ENCODE measurements around the gene FYTTD1. TPM values are rescaled to one million over a fixed set of nuclear protein-coding genes. Genes with fewer than 3 reads are reported as not detected.

Gene FYTTD1
- total RNA-seq, 1 donor from 2014 or later = 17.1 TPM

DNA sequence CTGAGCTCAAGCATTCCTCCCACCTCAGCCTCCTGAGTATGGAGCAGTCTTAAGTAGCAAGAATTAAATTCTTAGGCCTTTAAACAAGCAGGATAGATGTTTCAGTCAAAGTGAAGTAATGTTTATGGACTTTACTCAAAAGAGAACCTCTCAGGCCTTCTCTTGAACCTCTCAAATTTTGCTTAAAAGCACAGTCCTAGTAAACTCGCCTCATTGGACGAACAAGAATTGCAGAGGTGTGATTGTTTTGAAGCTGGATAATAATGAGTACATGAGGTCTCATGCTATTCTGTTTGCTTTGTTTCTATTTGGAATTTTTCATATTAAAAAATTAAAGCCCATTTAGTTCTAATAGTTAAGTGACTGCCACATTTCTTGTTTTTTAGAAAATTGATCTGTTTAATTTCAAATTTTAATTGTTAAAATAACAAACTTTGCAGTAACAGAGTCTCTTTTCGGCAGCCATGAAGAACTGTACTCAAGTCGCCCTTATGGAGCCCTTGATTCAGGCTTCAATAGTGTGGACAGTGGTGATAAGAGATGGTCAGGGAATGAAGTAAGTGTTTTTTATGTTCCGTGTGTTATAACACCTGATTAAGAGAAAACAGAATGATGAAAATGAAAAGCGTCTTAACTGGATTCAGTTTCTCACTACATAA is 80.8 kb downstream of the FYTTD1 start:
- ATAC-seq (no peak), DNase-seq (ENCODE audit: low spot score) (no peak)

DNA sequence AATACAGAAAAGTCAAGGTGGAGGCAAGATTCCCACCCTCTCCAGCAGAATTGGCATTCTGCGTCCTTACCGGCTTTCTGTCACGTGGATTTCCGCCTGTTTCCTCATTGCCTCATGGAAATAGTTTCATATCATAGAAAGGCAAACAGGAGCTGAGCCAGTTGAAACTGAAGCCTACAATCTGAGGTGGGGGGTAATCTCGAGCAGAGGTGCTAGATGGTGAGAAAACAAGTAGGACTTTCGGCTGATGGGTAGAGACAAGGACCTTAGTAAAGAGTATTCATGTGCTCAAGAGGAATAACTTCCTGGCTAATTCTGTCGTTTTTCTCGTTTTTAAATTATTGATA is 81.3 kb downstream of the FYTTD1 start:
- ATAC-seq = no peak
- no peak for DNase-seq (ENCODE audit: low spot score)

- DNase-seq (ENCODE audit: low spot score) (no peak), ATAC-seq (no peak)
These were observed 84.4 kb downstream of the FYTTD1 start for GRCh38 chr3:197833930-197834715.

- DNase-seq (ENCODE audit: low spot score) (no peak), ATAC-seq (no peak)
These were observed 85.8 kb downstream of the FYTTD1 start for GRCh38 chr3:197835509-197835908.

GRCh38 chr3:197836244-197836643 is 86.6 kb downstream of the FYTTD1 start:
- DNase-seq (ENCODE audit: low spot score) (no peak), ATAC-seq (no peak)

Other genes starting within 250 kb of the FYTTD1 start
- 279 TPM for gene BDH1, start 193.9 kb upstream of the FYTTD1 start, total RNA-seq
- gene RUBCN, start 13.0 kb upstream of the FYTTD1 start, total RNA-seq = 7.5 TPM
- gene LRCH3, start 41.4 kb downstream of the FYTTD1 start, total RNA-seq = 19.2 TPM
- gene RPL35A, start 200.3 kb downstream of the FYTTD1 start, total RNA-seq = 232 TPM
- gene LMLN, start 210.3 kb downstream of the FYTTD1 start, total RNA-seq = 2.7 TPM